GM13977 (cell line): ENCODE measurements around the gene TMPRSS6.

Experiments
- DNase-seq: peaks from one replicate; pipeline ENCODE4 v3.0.0; 2012; ENCODE audit warnings: low spot score
- in situ Hi-C: fragments of 300-500 bp; cut with MboI; formaldehyde crosslinking; loops from one replicate; pipeline ENCODE4 v1.12.0; 2022; ENCODE audit warnings: low sequenced_read_pairs, low pct_unique_long_range_greater_than_20kb, mixed read lengths, inconsistent platforms; ENCODE audit not compliant: unreplicated experiment
- TF ChIP-seq, protein P1 (sequence below): IDR thresholded peaks from 2 replicates; pipeline ENCODE4 v1.5.1; 2012; ENCODE audit warnings: mild to moderate bottlenecking, control low read depth; ENCODE audit not compliant: insufficient read depth; ENCODE audit errors: extremely low read depth, missing control alignments

Gene TMPRSS6

GRCh38 chr22:37146507-37147180, 37.1 kb upstream of the TMPRSS6 start:
- TF ChIP-seq, protein P1, sequence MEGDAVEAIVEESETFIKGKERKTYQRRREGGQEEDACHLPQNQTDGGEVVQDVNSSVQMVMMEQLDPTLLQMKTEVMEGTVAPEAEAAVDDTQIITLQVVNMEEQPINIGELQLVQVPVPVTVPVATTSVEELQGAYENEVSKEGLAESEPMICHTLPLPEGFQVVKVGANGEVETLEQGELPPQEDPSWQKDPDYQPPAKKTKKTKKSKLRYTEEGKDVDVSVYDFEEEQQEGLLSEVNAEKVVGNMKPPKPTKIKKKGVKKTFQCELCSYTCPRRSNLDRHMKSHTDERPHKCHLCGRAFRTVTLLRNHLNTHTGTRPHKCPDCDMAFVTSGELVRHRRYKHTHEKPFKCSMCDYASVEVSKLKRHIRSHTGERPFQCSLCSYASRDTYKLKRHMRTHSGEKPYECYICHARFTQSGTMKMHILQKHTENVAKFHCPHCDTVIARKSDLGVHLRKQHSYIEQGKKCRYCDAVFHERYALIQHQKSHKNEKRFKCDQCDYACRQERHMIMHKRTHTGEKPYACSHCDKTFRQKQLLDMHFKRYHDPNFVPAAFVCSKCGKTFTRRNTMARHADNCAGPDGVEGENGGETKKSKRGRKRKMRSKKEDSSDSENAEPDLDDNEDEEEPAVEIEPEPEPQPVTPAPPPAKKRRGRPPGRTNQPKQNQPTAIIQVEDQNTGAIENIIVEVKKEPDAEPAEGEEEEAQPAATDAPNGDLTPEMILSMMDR, result no peak
- DNase-seq, result no peak
- in situ Hi-C loops, result no loop called here

GRCh38 chr22:37146051-37146385, 36.5 kb upstream of the TMPRSS6 start:
- TF ChIP-seq, protein P1, result no peak
- in situ Hi-C loops, result no loop called here
- DNase-seq, result no peak

GRCh38 chr22:37145180-37146050, 35.9 kb upstream of the TMPRSS6 start:
- no peak for DNase-seq
- in situ Hi-C loops, result no loop called here
- TF ChIP-seq, protein P1, result no peak

GRCh38 chr22:37144180-37144554, 34.7 kb upstream of the TMPRSS6 start:
- no peak for DNase-seq
- in situ Hi-C loops, result no loop called here
- TF ChIP-seq, protein P1, result no peak

GRCh38 chr22:37141971-37142370, 32.5 kb upstream of the TMPRSS6 start:
- in situ Hi-C loops, result no loop called here
- TF ChIP-seq, protein P1, result no peak
- no peak for DNase-seq

- TF ChIP-seq, protein P1, result no peak
- in situ Hi-C loops, result no loop called here
- DNase-seq, result no peak
These were observed 32.0 kb upstream of the TMPRSS6 start for GRCh38 chr22:37141476-37141875.
